HG03575 (cell line): ENCODE data around the gene SEPTIN5.
"Not testable (repeated sequence)": the region's sequence is repeated elsewhere in the genome, so short reads cannot be mapped to it uniquely, and the experiment has no call there.

Experiments
- ATAC-seq: cut with Tn5 transposase; IDR thresholded peaks from one replicate; pipeline ENCODE4 v1.9.1; 2021; ENCODE audit not compliant: unreplicated experiment, insufficient number of reproducible peaks, low FRiP score; ENCODE audit errors: extremely low read depth

Gene SEPTIN5

DNA sequence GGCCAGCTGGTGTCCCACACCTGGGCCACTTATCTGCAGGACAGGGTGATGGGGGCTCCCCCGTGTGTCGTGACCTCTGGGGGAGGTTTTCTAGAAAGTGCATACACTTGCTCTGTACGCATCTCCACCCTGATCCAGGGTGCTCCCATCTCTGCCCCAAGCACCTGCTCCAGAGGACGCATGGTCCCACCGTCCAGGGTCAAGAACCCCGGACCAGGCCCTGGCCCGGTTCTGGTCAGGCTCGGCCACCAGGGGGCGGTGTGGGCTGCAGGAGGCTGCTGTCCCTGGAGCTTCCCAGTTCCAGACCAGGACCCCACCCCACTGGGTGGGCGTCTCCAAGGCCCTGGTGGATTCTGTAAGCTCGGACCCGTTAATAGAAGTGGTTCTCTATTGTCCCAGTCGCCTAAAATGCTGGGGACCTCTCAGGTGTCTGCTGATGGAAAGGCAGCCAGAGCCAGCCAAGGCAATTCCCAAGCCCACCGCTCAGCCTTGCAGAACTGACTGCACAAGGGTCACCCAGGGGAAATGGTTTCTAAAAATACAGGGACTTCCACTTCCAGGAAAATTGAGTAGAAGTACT is 34.7 kb upstream of the SEPTIN5 start:
- no peak for ATAC-seq

DNA sequence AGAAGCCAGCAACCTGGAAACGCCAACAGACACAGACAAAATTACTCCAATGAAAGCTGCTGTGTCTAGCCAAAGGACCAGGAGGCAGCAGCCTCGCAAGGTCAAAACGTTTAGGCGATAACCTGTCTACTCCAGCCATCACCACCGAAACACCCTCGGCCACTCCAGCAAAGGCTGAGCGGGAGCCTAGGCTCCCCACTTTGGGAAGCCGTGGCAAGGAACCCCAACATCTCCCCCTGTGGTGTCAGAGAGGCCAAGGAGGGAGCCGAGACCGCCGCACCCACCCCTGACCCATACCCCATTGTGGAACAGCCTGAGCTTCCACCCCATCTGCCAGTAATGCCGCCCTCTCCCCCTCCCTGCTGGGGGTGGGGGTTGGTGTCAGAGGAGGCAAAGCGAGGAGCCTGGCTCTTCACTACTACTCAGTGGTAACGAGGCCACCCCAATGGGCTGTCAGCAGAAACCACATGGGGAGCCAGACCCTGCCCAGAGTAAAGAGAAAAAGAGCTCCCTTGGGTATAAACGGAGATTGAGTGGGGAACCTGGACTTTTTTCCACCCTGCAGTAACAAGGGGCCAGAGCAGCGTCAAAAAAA is 33.9 kb upstream of the SEPTIN5 start:
- ATAC-seq, result no peak

DNA sequence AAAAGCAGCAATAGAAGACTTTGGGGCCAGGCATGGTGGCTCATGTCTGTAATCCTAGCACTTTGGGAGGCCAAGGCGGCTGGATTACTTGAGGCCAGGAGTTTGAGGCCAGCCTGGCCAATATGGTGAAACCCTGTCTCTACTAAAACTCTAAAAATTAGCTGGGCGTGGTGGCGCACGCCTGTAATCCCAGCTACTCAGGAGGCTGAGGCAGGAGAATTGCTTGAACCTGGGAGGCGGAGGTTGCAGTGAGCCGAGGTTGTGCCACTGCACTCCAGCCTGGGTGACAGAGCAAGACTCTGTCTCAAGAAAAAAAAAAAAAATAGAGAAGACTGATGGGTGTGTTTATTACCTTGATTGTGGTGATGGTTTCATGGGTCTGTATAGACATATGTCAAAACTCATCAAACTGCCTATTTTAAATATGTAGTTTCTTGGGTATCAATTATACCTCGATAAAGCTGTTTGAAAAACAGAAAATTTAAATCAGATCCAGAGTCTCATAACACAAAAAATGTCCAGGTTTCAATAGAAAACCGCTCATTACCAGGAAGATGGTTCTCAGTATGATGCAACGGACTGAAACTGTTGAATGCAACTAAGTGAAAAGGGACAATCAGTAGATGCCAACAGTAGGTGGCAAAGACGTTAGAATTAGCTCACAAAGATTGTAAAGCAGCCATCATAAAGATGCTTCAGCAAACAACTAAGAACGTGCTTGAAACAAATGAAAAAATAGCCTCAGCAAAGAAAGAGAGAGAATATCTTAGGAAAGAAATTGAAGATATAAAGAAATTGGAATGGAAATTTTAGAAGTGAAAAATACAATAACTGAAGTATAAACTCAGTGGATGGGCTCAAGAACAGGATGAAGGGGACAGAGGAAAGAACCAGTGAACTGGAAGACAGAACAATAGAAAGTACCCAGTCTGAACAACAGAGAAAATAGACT is 33.1 kb upstream of the SEPTIN5 start:
- no peak for ATAC-seq

GRCh38 chr22:19681863-19682245 is 32.4 kb upstream of the SEPTIN5 start:
- no peak for ATAC-seq

DNA sequence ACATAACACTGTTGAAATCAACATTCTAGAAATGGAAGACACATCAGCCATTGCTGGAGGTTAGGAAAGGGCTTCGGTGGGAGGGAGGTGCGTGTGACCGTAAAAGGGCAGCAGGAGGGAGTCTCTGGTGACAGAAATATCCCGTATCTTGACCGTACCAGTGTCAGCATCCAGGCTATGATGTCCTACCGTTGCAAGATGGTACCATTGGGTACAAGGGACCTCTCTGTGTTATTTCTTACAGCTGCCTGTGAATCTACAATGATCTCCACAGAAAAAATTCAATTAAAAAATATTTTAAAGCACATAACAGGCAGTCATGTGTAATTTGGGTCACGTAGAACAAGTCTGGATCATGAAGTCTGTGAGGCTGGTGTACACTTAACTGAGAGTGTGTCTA is 27.4 kb upstream of the SEPTIN5 start:
- no peak for ATAC-seq

DNA sequence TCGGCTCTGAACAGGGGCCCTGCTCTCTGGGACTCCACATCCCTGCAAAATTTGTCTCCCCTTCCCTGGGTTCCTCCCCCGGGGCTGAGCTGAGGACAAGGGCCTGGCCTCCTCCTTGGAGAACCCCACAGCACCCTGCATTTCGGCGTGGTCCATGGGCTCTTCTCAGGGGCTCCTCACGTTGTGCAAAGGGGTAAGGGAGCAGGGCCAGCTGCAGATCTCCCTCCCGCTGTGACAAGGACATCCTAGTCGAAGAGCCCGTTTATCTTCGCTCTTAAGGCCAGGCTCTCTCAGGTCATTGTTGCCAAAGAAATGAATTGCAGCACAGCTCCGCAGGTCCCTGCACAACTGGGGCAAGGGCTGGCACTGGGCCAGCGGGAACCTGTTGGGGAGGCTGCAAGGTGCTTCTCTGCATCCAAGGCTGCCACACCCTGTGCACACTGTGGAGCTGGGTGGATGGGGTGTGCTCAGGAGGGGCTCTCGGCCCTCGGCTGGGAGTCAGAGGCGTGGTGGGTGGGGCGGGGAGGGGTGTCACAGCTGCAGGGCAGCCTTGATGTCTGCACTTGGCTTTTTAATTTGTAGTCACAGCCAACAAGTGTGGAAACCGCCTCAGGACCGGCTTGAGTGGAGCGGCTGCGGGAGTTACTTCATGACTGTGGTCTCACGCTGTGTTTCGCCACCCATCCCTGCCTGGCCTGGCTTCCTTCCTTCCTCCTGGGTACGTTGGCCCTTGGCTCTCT is 26.6 kb upstream of the SEPTIN5 start:
- ATAC-seq, result no peak

GRCh38 chr22:19688301-19689290 is 25.7 kb upstream of the SEPTIN5 start:
- ATAC-seq, result no peak

GRCh38 chr22:19689408-19689807 is 24.9 kb upstream of the SEPTIN5 start:
- ATAC-seq, result no peak

GRCh38 chr22:19691007-19691720 is 23.1 kb upstream of the SEPTIN5 start:
- no peak for ATAC-seq

DNA sequence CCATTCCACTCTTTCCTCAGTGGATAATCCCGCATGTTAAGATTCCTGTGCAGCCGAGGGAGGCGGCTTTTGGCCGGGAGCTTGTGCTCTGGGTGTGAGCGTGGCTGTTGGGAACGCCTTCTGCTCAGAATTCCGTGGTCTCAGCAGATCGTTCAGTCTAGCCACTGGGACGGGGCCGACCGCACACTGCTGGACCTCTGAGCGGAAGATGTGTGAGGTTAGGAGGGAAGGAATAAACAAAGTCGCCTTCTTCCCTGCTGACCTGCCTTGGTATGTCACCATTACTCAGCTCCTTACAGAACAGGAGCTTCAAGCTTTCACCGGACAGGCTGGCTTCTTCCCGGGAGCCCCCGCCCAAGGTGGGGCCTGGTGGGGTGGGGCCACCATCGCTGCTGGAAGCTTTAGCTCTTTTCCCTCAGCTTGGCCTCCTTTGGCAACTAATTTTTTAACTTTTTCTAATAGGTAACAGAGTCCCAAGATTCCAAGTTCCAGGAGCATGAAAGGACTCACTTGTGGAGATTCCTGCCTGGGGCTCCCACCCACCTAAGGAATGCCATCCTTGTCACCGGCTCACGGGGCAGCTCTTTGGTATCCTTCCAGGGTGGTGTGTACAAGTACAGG is 22.5 kb upstream of the SEPTIN5 start:
- no peak for ATAC-seq

DNA sequence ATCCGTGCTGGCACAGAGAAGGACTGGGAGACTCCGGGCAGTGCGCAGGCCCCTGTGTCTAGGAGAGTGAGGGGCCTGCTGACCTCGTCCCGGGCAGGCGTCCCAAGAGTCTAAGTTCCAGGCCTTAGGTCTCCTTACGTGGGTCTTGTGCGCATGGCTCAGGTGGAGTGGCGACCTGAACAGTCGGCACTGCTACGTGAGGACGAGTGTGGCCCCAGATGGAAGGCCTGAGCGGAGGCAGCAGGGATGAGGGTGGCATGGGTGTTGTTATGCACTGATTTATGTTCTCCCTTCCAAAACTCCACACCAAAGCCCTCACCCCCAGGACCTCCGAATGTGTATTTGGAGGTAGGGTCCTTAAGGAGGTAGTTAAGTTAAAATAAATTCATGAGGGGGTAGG is 20.7 kb upstream of the SEPTIN5 start:
- no peak for ATAC-seq

GRCh38 chr22:19693981-19694670 is 20.2 kb upstream of the SEPTIN5 start:
- ATAC-seq, result no peak

GRCh38 chr22:19694696-19695095 is 19.6 kb upstream of the SEPTIN5 start:
- ATAC-seq, result no peak

- no peak for ATAC-seq
Measured at GRCh38 chr22:19696504-19697276, 17.6 kb upstream of the SEPTIN5 start.

- ATAC-seq, result not testable (repeated sequence)
Measured at GRCh38 chr22:19697871-19698270, 16.4 kb upstream of the SEPTIN5 start.

DNA sequence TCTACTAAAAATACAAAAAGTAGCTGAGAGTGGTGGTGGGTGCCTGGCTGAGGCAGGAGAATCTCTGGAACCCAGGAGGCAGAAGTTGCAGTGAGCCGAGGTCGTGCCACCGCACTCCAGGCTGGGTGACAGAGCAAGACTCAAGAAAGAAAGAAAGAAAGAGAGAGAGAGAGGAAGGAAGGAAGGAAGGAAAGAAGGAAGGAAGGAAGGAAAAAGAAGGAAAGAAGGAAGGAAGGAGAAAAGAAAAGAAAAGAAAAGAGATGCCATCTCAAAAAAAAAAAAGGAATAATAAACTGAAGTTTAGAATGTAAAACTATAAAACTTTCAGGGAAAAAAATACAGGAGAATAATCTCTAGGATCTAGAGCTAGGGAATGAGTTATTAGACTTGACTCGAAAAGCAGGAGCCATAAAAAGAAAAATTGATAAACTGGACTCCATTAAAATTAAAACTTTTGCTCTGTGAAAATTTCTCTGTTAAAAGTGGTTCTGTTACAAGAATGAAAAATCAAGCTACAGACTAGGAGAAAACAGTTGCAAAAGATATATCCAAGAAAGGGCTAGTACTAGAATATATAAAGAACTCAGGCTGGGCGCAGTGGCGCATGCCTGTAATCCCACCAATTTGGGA is 13.4 kb upstream of the SEPTIN5 start:
- ATAC-seq, result no peak
